ENCODE results near the gene COL6A1. TPM values are rescaled to one million over a fixed set of nuclear protein-coding genes. Genes with fewer than 3 reads are reported as not detected.

The COL6A1 gene
- total RNA-seq, 1 experiment from 2014 or later = 19.7 TPM

DNA sequence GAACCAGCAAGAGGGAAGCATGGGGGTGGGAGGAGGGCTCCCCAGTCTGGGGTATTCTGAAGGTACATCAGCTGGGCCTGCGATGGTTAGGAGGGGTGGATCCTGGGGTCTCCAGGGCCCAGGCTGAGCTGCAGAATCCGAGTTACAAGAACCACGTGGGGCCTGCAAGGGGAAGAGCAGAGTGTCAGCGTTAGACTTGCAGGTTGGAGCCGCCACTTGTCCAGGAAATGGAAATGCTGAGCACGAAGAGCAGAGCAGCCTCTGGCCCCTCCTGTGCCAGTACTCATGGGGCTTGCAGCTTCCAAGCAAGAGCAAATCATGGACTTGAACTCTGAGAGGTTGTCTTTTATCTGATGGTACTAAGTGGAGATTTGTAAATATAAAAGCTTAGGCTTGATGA lies 47.5 kb upstream of the COL6A1 start:
- Histone ChIP-seq H3K4me1 (ENCODE audit: insufficient read depth, low read length, poor library complexity, severe bottlenecking) (no peaks in the 10 kb centered on the region), H3K27me3 (replicated peaks; ENCODE audit: insufficient read depth, low read depth, low read length, poor library complexity) (no peaks in the 10 kb centered on the region), H3K36me3 (ENCODE audit: insufficient read depth, low read length, poor library complexity, severe bottlenecking) (no peaks in the 10 kb centered on the region), H3K27ac (ENCODE audit: low read depth, low read length, poor library complexity, severe bottlenecking) (no peak overlapping the region), H3K9me3 (ENCODE audit: low read depth, low read length, poor library complexity, severe bottlenecking) (peaks cover 4% of the 10 kb centered on the region), H3K4me3 (ENCODE audit: low read depth, low read length, poor library complexity, severe bottlenecking) (no peak overlapping the region)
- no TSS peak for BruUV-seq (replicated peaks)
- ChIA-PET CTCF (interaction anchor here (0.6 kb wide), 1 partner anchor 796 kb away, joined by 6 read pairs; no protein-coding TSS in a partner anchor), POLR2A (ENCODE audit: low non-redundant PET) (no interaction called here)
- DNase-seq (ENCODE audit: low spot score) = no peak
- TF ChIP-seq, protein P1, sequence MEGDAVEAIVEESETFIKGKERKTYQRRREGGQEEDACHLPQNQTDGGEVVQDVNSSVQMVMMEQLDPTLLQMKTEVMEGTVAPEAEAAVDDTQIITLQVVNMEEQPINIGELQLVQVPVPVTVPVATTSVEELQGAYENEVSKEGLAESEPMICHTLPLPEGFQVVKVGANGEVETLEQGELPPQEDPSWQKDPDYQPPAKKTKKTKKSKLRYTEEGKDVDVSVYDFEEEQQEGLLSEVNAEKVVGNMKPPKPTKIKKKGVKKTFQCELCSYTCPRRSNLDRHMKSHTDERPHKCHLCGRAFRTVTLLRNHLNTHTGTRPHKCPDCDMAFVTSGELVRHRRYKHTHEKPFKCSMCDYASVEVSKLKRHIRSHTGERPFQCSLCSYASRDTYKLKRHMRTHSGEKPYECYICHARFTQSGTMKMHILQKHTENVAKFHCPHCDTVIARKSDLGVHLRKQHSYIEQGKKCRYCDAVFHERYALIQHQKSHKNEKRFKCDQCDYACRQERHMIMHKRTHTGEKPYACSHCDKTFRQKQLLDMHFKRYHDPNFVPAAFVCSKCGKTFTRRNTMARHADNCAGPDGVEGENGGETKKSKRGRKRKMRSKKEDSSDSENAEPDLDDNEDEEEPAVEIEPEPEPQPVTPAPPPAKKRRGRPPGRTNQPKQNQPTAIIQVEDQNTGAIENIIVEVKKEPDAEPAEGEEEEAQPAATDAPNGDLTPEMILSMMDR (conservative IDR thresholded peaks at IDR 0.05; ENCODE audit: low read depth, low read length) = no peak
- intact Hi-C loops (cut with micrococcal nuclease; ENCODE audit: unreplicated experiment) = no loop called here

DNA sequence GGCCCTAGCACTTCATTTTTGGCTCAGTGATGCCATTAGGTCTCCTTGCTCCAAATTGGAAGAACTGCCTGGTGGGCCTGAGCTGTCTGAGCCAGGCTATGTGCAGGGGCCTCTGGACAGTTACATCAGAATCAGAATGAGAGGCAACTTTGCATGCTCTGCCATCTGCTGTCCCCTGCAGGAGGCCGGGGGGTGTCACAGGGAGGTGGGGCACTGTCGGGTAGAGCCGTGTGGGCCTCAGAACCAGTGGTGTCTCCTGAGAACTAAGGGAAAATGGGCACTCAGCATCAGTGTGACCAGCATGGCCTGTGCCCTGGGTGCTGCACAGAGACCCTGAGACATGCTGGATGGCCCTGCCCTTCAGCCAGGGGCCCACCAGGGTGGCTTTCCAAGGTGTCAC lies 47.0 kb upstream of the COL6A1 start:
- Histone ChIP-seq H3K27ac (ENCODE audit: low read depth, low read length, poor library complexity, severe bottlenecking) (no peak overlapping the region), H3K27me3 (replicated peaks; ENCODE audit: insufficient read depth, low read depth, low read length, poor library complexity) (no peaks in the 10 kb centered on the region), H3K4me3 (ENCODE audit: low read depth, low read length, poor library complexity, severe bottlenecking) (no peak overlapping the region), H3K36me3 (ENCODE audit: insufficient read depth, low read length, poor library complexity, severe bottlenecking) (no peaks in the 10 kb centered on the region), H3K4me1 (ENCODE audit: insufficient read depth, low read length, poor library complexity, severe bottlenecking) (no peaks in the 10 kb centered on the region), H3K9me3 (ENCODE audit: low read depth, low read length, poor library complexity, severe bottlenecking) (peaks cover 4% of the 10 kb centered on the region)
- DNase-seq (ENCODE audit: low spot score) = no peak
- BruUV-seq (replicated peaks) = no TSS peak
- POLR2A ChIA-PET (ENCODE audit: low non-redundant PET) = no interaction called here
- CTCF ChIA-PET = no interaction called here
- intact Hi-C loops (cut with micrococcal nuclease; ENCODE audit: unreplicated experiment) = no loop called here
- no peak for TF ChIP-seq EZH2 (IDR thresholded peaks at IDR 0.05; ENCODE audit: borderline replicate concordance, low read depth, low read length, poor library complexity, severe bottlenecking)
- TF ChIP-seq, protein P1 (conservative IDR thresholded peaks at IDR 0.05; ENCODE audit: low read depth, low read length) = no peak

DNA sequence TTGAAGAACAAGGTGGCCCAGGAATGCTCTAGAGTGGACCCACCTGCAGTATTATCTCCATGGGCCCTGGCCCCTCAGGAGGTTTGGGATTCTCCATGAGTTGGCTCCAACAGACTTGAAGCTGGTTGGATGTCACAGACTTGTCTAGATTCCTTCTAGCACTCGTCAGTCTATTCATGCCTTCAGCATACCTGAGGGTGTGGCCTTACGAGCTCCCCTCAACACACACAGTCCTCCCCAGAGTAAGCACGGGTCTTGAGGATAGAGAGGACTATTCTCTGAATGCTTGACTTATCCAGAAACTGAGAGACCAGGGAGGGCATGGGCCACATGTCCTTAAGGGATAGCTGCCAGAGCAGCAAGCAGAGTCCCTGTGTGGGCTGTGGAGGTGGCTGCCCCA lies 45.9 kb upstream of the COL6A1 start:
- ChIA-PET CTCF (no interaction called here), POLR2A (ENCODE audit: low non-redundant PET) (interaction anchor here (0.5 kb wide), 1 partner anchor 118 kb away, joined by 3 read pairs; no protein-coding TSS in a partner anchor)
- Histone ChIP-seq H3K36me3 (ENCODE audit: insufficient read depth, low read length, poor library complexity, severe bottlenecking) (no peaks in the 10 kb centered on the region), H3K9me3 (ENCODE audit: low read depth, low read length, poor library complexity, severe bottlenecking) (peaks cover 4% of the 10 kb centered on the region), H3K4me1 (ENCODE audit: insufficient read depth, low read length, poor library complexity, severe bottlenecking) (no peaks in the 10 kb centered on the region), H3K27me3 (replicated peaks; ENCODE audit: insufficient read depth, low read depth, low read length, poor library complexity) (no peaks in the 10 kb centered on the region), H3K4me3 (ENCODE audit: low read depth, low read length, poor library complexity, severe bottlenecking) (no peak overlapping the region), H3K27ac (ENCODE audit: low read depth, low read length, poor library complexity, severe bottlenecking) (no peak overlapping the region)
- intact Hi-C loops (cut with micrococcal nuclease; ENCODE audit: unreplicated experiment) = no loop called here
- TF ChIP-seq, protein P1 (conservative IDR thresholded peaks at IDR 0.05; ENCODE audit: low read depth, low read length) = no peak
- TF ChIP-seq EZH2 (IDR thresholded peaks at IDR 0.05; ENCODE audit: borderline replicate concordance, low read depth, low read length, poor library complexity, severe bottlenecking) = no peak
- no peak for DNase-seq (ENCODE audit: low spot score)
- no TSS peak for BruUV-seq (replicated peaks)
